Measurements from ENCODE around the gene MACROD2. TPM values are rescaled to one million over a fixed set of nuclear protein-coding genes. Genes with fewer than 3 reads are reported as not detected.

Gene MACROD2
- total RNA-seq, 4 donors from 2014 or later, result 2.1 to 28.1 (median 12.6) TPM

GRCh38 chr20:14832630-14833029 lies 837.3 kb downstream of the MACROD2 start:
- no peak for DNase-seq
- H3K36me3 ChIP-seq, result peaks cover 0 to 2% of the 10 kb centered on the region in 2 donors
- intact Hi-C loops (cut with DNase I; ENCODE audit: low total_unique reads), result no loop called here
- H3K27ac ChIP-seq, result no peak overlapping the region
- no peak for TF ChIP-seq CTCF (IDR thresholded peaks at IDR 0.05)
- no peak overlapping the region for H3K4me3 ChIP-seq
- H3K4me1 ChIP-seq, result no peaks in the 10 kb centered on the region
- H3K27me3 ChIP-seq, result no peaks in the 10 kb centered on the region
- no peaks in the 10 kb centered on the region for H3K9me3 ChIP-seq

GRCh38 chr20:14838663-14839628 lies 843.6 kb downstream of the MACROD2 start:
- H3K27me3 ChIP-seq, result no peaks in the 10 kb centered on the region
- H3K36me3 ChIP-seq, result peaks cover 0 to 2% of the 10 kb centered on the region in 2 donors
- no peak overlapping the region for H3K27ac ChIP-seq
- intact Hi-C loops (cut with DNase I; ENCODE audit: low total_unique reads), result no loop called here
- DNase-seq, result no peak
- TF ChIP-seq POLR2A (IDR thresholded peaks at IDR 0.05) (no peak), CTCF (IDR thresholded peaks at IDR 0.05) (no peak)
- no peak overlapping the region for H3K4me3 ChIP-seq
- H3K4me1 ChIP-seq, result no peaks in the 10 kb centered on the region
- no peaks in the 10 kb centered on the region for H3K9me3 ChIP-seq

- Histone ChIP-seq H3K4me3 (no peak overlapping the region), H3K27me3 (no peaks in the 10 kb centered on the region), H3K27ac (no peak overlapping the region), H3K36me3 (no peaks in the 10 kb centered on the region), H3K4me1 (no peaks in the 10 kb centered on the region), H3K9me3 (no peaks in the 10 kb centered on the region)
- no peak for TF ChIP-seq CTCF (IDR thresholded peaks at IDR 0.05)
- TF ChIP-seq POLR2A (IDR thresholded peaks at IDR 0.05), result no peak
- DNase-seq, result no peak
- intact Hi-C loops (cut with DNase I; ENCODE audit: low total_unique reads), result no loop called here
Observed at GRCh38 chr20:14845199-14846160, 850.2 kb downstream of the MACROD2 start.

- Histone ChIP-seq H3K4me3 (no peak overlapping the region), H3K36me3 (no peaks in the 10 kb centered on the region), H3K27ac (no peak overlapping the region), H3K4me1 (no peaks in the 10 kb centered on the region), H3K9me3 (no peaks in the 10 kb centered on the region), H3K27me3 (no peaks in the 10 kb centered on the region)
- TF ChIP-seq POLR2A (IDR thresholded peaks at IDR 0.05) (no peak), CTCF (IDR thresholded peaks at IDR 0.05) (no peak)
- intact Hi-C loops (cut with DNase I; ENCODE audit: low total_unique reads), result no loop called here
- DNase-seq, result no peak
Observed at GRCh38 chr20:14848806-14849205, 853.5 kb downstream of the MACROD2 start.

All from uterus (tissue), 4 donors.